Measurements from ENCODE around the gene MLANA.

GRCh38 chr9:5953743-5954707, 63.3 kb downstream of the MLANA start:
- no peak for TF ChIP-seq GRHL2 (CRISPR knock-in tag; IDR thresholded peaks at IDR 0.05; ENCODE audit: insufficient replicate concordance, severe bottlenecking)
- TF ChIP-seq STAT6 (CRISPR knock-in tag; conservative IDR thresholded peaks at IDR 0.05; ENCODE audit: low read depth) = no peak
